Measurements from ENCODE around the gene ETDA.
"Not testable (repeated sequence)": the region's sequence is repeated elsewhere in the genome, so short reads cannot be mapped to it uniquely, and the experiment has no call there.

The ETDA gene

GRCh38 chrX:135252011-135252518 is at the start of gene ETDA:
Gene ETDA (plus strand): TSS chrX:135252061. CDS start chrX:135253277, 1,216 bp downstream.
- H3K27me3 ChIP-seq (ENCODE audit: low read depth); H3K36me3 ChIP-seq (replicated peaks); H3K4me3 ChIP-seq; H3K9me3 ChIP-seq; in situ Hi-C loops (cut with MboI; ENCODE audit: low sequenced_read_pairs); DNase-seq (ENCODE audit: low spot score in 2 of 2); H3K4me1 ChIP-seq: not testable (repeated sequence)

GRCh38 chrX:135206427-135206826 is 45.4 kb upstream of the ETDA start:
- H3K4me1 ChIP-seq = not testable (repeated sequence)

GRCh38 chrX:135213200-135213844 is 38.5 kb upstream of the ETDA start:
- Histone ChIP-seq H3K36me3 (replicated peaks) (no peaks in the 10 kb centered on the region), H3K4me1 (no peaks in the 10 kb centered on the region), H3K9me3 (no peaks in the 10 kb centered on the region), H3K27me3 (ENCODE audit: low read depth) (no peaks in the 10 kb centered on the region), H3K4me3 (no peak overlapping the region)
- no peak for DNase-seq (ENCODE audit: low spot score in 2 of 2)
- in situ Hi-C loops (cut with MboI; ENCODE audit: low sequenced_read_pairs) = loop anchor here (25.0 kb wide), 1 partner anchor 374 kb away; no protein-coding TSS in a partner anchor

More at GRCh38 chrX:135206427-135206826, 45.4 kb upstream of the ETDA start:
- in situ Hi-C loops (cut with MboI; ENCODE audit: low sequenced_read_pairs) = loop anchor here (25.0 kb wide), 1 partner anchor 381 kb away; no protein-coding TSS in a partner anchor
- not testable (repeated sequence) for H3K36me3 ChIP-seq (replicated peaks); H3K9me3 ChIP-seq; H3K27me3 ChIP-seq (ENCODE audit: low read depth); H3K4me3 ChIP-seq
- DNase-seq (ENCODE audit: low spot score in 2 of 2) = peak in 1 of 2 experiments; percentile 74

- H3K27me3 ChIP-seq (ENCODE audit: low read depth); H3K36me3 ChIP-seq (replicated peaks); DNase-seq (ENCODE audit: low spot score in 2 of 2); H3K9me3 ChIP-seq; H3K4me3 ChIP-seq; H3K4me1 ChIP-seq; in situ Hi-C loops (cut with MboI; ENCODE audit: low sequenced_read_pairs): not testable (repeated sequence)
Observed at GRCh38 chrX:135245989-135246388, 5.9 kb upstream of the ETDA start.

- H3K9me3 ChIP-seq; DNase-seq (ENCODE audit: low spot score in 2 of 2); H3K4me3 ChIP-seq; H3K27me3 ChIP-seq (ENCODE audit: low read depth); H3K4me1 ChIP-seq; H3K36me3 ChIP-seq (replicated peaks); in situ Hi-C loops (cut with MboI; ENCODE audit: low sequenced_read_pairs): not testable (repeated sequence)
Observed at GRCh38 chrX:135256087-135256684, 4.3 kb downstream of the ETDA start.

- Histone ChIP-seq H3K9me3 (no peaks in the 10 kb centered on the region), H3K4me3 (no peak overlapping the region), H3K4me1 (no peaks in the 10 kb centered on the region), H3K27me3 (ENCODE audit: low read depth) (no peaks in the 10 kb centered on the region), H3K36me3 (replicated peaks) (no peaks in the 10 kb centered on the region)
- no peak for DNase-seq (ENCODE audit: low spot score in 2 of 2)
- in situ Hi-C loops (cut with MboI; ENCODE audit: low sequenced_read_pairs) = no loop called here
Observed at GRCh38 chrX:135256923-135257322, 5.1 kb downstream of the ETDA start.

GRCh38 chrX:135257469-135257868 is 5.6 kb downstream of the ETDA start:
- Histone ChIP-seq H3K27me3 (ENCODE audit: low read depth) (no peaks in the 10 kb centered on the region), H3K9me3 (peaks cover 3% of the 10 kb centered on the region; the same call in 1 of the 2 replicates), H3K4me3 (no peak overlapping the region), H3K36me3 (replicated peaks) (no peaks in the 10 kb centered on the region), H3K4me1 (no peaks in the 10 kb centered on the region)
- DNase-seq (ENCODE audit: low spot score in 2 of 2) = no peak
- in situ Hi-C loops (cut with MboI; ENCODE audit: low sequenced_read_pairs) = no loop called here

GRCh38 chrX:135260976-135261375 is 9.1 kb downstream of the ETDA start:
- in situ Hi-C loops (cut with MboI; ENCODE audit: low sequenced_read_pairs); H3K4me1 ChIP-seq; H3K27me3 ChIP-seq (ENCODE audit: low read depth); DNase-seq (ENCODE audit: low spot score in 2 of 2); H3K4me3 ChIP-seq; H3K36me3 ChIP-seq (replicated peaks); H3K9me3 ChIP-seq: not testable (repeated sequence)

GRCh38 chrX:135263376-135263775 is 11.5 kb downstream of the ETDA start:
- DNase-seq (ENCODE audit: low spot score in 2 of 2); H3K27me3 ChIP-seq (ENCODE audit: low read depth); in situ Hi-C loops (cut with MboI; ENCODE audit: low sequenced_read_pairs); H3K36me3 ChIP-seq (replicated peaks); H3K4me3 ChIP-seq; H3K4me1 ChIP-seq; H3K9me3 ChIP-seq: not testable (repeated sequence)

GRCh38 chrX:135264206-135264605 is 12.3 kb downstream of the ETDA start:
- H3K4me3 ChIP-seq = no peak overlapping the region
- no peaks in the 10 kb centered on the region for H3K27me3 ChIP-seq (ENCODE audit: low read depth)
- H3K36me3 ChIP-seq (replicated peaks) = no peaks in the 10 kb centered on the region
- DNase-seq (ENCODE audit: low spot score in 2 of 2) = no peak
- H3K9me3 ChIP-seq = peaks cover 10% of the 10 kb centered on the region
- peaks cover 2% of the 10 kb centered on the region for H3K4me1 ChIP-seq
- in situ Hi-C loops (cut with MboI; ENCODE audit: low sequenced_read_pairs) = no loop called here

- peaks cover 7% of the 10 kb centered on the region for H3K9me3 ChIP-seq
- no peak overlapping the region for H3K4me3 ChIP-seq
- H3K4me1 ChIP-seq = peaks cover 19% of the 10 kb centered on the region
- H3K27me3 ChIP-seq (ENCODE audit: low read depth) = no peaks in the 10 kb centered on the region
- H3K36me3 ChIP-seq (replicated peaks) = no peaks in the 10 kb centered on the region
- in situ Hi-C loops (cut with MboI; ENCODE audit: low sequenced_read_pairs) = no loop called here
- peak; percentile 22 to 65 for DNase-seq (ENCODE audit: low spot score in 2 of 2)
Observed at GRCh38 chrX:135273162-135273561, 21.3 kb downstream of the ETDA start.

GRCh38 chrX:135275973-135276372 is 24.1 kb downstream of the ETDA start:
- no peak for DNase-seq (ENCODE audit: low spot score in 2 of 2)
- peaks cover 10% of the 10 kb centered on the region for H3K4me1 ChIP-seq
- in situ Hi-C loops (cut with MboI; ENCODE audit: low sequenced_read_pairs) = no loop called here
- H3K4me3 ChIP-seq = no peak overlapping the region
- no peaks in the 10 kb centered on the region for H3K27me3 ChIP-seq (ENCODE audit: low read depth)
- H3K36me3 ChIP-seq (replicated peaks) = no peaks in the 10 kb centered on the region
- H3K9me3 ChIP-seq = peaks cover 2% of the 10 kb centered on the region

- peaks cover 14% of the 10 kb centered on the region for H3K9me3 ChIP-seq
- no peak overlapping the region for H3K4me3 ChIP-seq
- H3K4me1 ChIP-seq = no peaks in the 10 kb centered on the region
- no peaks in the 10 kb centered on the region for H3K27me3 ChIP-seq (ENCODE audit: low read depth)
- peaks cover 3% of the 10 kb centered on the region; the same call in 1 of the 2 replicates for H3K36me3 ChIP-seq (replicated peaks)
- in situ Hi-C loops (cut with MboI; ENCODE audit: low sequenced_read_pairs) = no loop called here
- DNase-seq (ENCODE audit: low spot score in 2 of 2) = no peak
Observed at GRCh38 chrX:135287266-135287823, 35.5 kb downstream of the ETDA start.

- Histone ChIP-seq H3K4me1 (no peaks in the 10 kb centered on the region), H3K9me3 (no peaks in the 10 kb centered on the region), H3K4me3 (no peak overlapping the region), H3K36me3 (replicated peaks) (no peaks in the 10 kb centered on the region), H3K27me3 (ENCODE audit: low read depth) (no peaks in the 10 kb centered on the region)
- DNase-seq (ENCODE audit: low spot score in 2 of 2) = no peak
- in situ Hi-C loops (cut with MboI; ENCODE audit: low sequenced_read_pairs) = no loop called here
Observed at GRCh38 chrX:135295238-135295943, 43.5 kb downstream of the ETDA start.
